Nephron progenitor cell (in vitro differentiated cells): ENCODE results near the gene SH3BGRL3.

Experiments used
- DNase-seq: peaks from one replicate; pipeline ENCODE4 v3.0.0; 2021
- H3K27ac Mint-ChIP-seq: 2 replicates; pipeline ENCODE4 v1.8.0; 2021; ENCODE audit warnings: mild to moderate bottlenecking, moderate library complexity, mixed read lengths
- H3K27me3 Mint-ChIP-seq: 2 replicates; pipeline ENCODE4 v1.8.0; 2021; ENCODE audit warnings: mild to moderate bottlenecking, low read depth, mixed read lengths; ENCODE audit not compliant: poor library complexity
- H3K36me3 Mint-ChIP-seq: 2 replicates; pipeline ENCODE4 v1.8.0; 2021; ENCODE audit warnings: low read depth, mixed read lengths
- H3K4me1 Mint-ChIP-seq: 2 replicates; pipeline ENCODE4 v1.8.0; 2021; ENCODE audit warnings: mixed read lengths
- H3K4me3 Mint-ChIP-seq: 2 replicates; pipeline ENCODE4 v1.8.0; 2021; ENCODE audit warnings: mild to moderate bottlenecking, moderate library complexity, mixed read lengths
- H3K9me3 Mint-ChIP-seq: 2 replicates; pipeline ENCODE4 v1.8.0; 2021; ENCODE audit warnings: mild to moderate bottlenecking, moderate library complexity, mixed read lengths
- CTCF ChIP-seq: fragments of 200-600 bp; sonication (generic); IDR thresholded peaks from 2 replicates; pipeline ENCODE4 v1.5.0; 2021; ENCODE audit warnings: antibody characterized with exemption

SH3BGRL3 gene

DNA sequence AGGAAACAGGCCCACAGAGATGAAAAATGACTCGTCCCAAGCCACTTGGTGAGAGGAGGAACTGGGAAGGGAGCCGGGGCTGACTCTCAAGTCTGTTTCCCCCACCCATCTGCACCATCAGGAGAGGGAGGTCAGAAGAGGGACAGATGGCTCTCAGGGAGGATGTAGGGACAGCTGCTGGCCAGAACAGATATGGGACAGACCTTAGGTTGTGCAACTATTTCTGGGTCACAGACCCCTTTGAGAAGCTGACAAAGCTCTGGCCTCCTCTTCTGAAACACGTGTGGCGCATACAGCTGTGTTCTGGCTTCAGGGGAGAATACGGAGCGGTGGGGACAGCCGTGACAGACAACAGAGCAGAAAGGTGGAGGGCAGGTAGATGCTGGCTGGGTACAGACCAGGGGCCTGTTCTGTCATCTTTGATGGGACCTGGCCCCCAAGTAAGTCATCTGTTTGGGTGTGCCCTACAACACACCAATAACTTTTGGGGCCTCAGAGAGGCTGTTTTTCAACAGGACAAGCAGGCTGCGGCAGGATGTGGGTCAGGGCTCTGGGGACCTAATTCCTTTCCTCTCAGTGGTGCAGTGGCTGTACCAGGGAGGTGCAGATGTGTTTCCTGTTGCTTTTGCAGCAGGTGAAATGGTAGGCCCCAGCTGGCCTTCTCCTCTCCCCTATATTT, 7.3 kb downstream of the SH3BGRL3 start:
- Mint-ChIP-seq H3K27me3 (no peaks in the 10 kb centered on the region), H3K4me1 (peaks cover 81% of the 10 kb centered on the region), H3K9me3 (no peaks in the 10 kb centered on the region), H3K4me3 (no peak overlapping the region), H3K36me3 (no peaks in the 10 kb centered on the region), H3K27ac (peak overlapping the region; percentile 51)
- no peak for TF ChIP-seq CTCF
- DNase-seq: no peak

DNA sequence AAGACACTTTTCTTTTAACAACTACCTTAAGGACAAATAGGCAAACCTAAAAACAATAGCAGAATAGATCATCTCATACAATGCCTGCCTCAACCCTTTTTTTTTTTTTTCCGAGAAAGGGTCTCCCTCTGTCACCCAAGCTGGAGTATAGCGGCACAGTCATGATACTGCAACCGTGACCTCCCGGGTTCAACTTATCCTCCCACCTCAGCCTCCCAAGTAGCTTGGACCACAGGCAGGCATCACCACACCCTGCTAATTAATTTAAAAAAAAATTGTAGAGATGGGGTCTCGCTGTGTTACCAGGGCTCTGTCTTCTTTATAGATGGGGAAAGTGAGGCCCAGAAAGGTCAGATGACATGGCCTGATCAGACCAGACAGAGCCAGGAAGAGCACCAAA, 7.9 kb downstream of the SH3BGRL3 start:
- Mint-ChIP-seq H3K9me3 (no peaks in the 10 kb centered on the region), H3K27ac (no peak overlapping the region), H3K36me3 (peaks cover 2% of the 10 kb centered on the region), H3K4me1 (peaks cover 78% of the 10 kb centered on the region), H3K27me3 (no peaks in the 10 kb centered on the region), H3K4me3 (no peak overlapping the region)
- TF ChIP-seq CTCF: no peak
- DNase-seq: no peak

DNA sequence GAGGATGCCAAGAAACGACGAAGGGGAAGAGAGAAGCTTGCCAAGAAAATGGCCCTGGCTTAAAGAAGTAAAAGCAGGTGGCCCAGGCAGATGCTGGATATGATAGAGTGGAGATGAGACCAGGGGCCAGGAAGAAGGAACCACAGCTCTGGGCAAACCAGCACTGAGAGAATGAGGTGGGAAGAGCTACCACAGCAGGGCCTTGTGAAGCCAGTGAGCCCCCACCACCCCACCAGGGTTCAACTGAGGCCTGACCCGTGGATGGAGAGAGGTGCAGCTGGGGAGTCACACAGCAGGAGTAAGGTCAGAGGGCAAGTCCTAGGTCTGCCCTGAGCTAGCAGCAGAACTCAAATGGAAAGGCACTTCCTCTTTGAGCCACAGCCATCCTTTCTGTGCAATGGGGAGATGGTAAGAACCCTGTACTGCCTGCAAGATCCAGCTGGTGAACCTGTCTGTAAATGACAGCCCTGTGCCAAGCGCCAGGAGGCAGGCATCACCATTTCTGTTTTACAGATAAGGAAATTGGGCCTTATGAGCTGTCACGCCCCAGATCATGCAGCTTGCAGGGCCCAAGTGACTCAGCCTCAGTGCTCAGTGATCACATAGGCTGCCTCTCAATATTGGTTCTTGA, 8.5 kb downstream of the SH3BGRL3 start:
- Mint-ChIP-seq H3K27me3 (no peaks in the 10 kb centered on the region), H3K4me3 (no peak overlapping the region), H3K9me3 (no peaks in the 10 kb centered on the region), H3K36me3 (peaks cover 6% of the 10 kb centered on the region), H3K4me1 (peaks cover 76% of the 10 kb centered on the region), H3K27ac (no peak overlapping the region)
- no peak for TF ChIP-seq CTCF
- no peak for DNase-seq

- no peak overlapping the region for H3K27ac Mint-ChIP-seq
- H3K4me3 Mint-ChIP-seq: no peak overlapping the region
- no peaks in the 10 kb centered on the region for H3K27me3 Mint-ChIP-seq
Observed at GRCh38 chr1:26289158-26290059, 9.5 kb downstream of the SH3BGRL3 start.

More at GRCh38 chr1:26289158-26290059, 9.5 kb downstream of the SH3BGRL3 start:
- H3K4me1 Mint-ChIP-seq: peaks cover 80% of the 10 kb centered on the region
- H3K36me3 Mint-ChIP-seq: peaks cover 12% of the 10 kb centered on the region
- no peak for TF ChIP-seq CTCF
- DNase-seq: no peak
- no peaks in the 10 kb centered on the region for H3K9me3 Mint-ChIP-seq
